Tongue (tissue), 2 donors: ENCODE data around the gene NUTM2E. TPM values are rescaled to one million over a fixed set of nuclear protein-coding genes. Genes with fewer than 3 reads are reported as not detected.
"Not testable (repeated sequence)": the region's sequence is repeated elsewhere in the genome, so short reads cannot be mapped to it uniquely, and the experiment has no call there.

Source experiments
- DNase-seq: peaks from one replicate; pipeline ENCODE4 v3.0.0-alpha.2; 2015
- total RNA-seq: library from RNA; depleted of rRNA; stranded (reverse); fragments of >200 nt; gene quantifications from one replicate; pipeline ENCODE4 v1.2.3, GENCODE V29; 2014

NUTM2E gene
- total RNA-seq = 0.41 TPM

GRCh38 chr10:79826496-79827215 lies at the start of gene NUTM2E:
Gene NUTM2E (plus strand): TSS chr10:79826739. CDS start chr10:79841741, 15,002 bp downstream.
- DNase-seq = peak; percentile 90

- DNase-seq = not testable (repeated sequence)
These were observed 48.5 kb upstream of the NUTM2E start for GRCh38 chr10:79777997-79778396.

DNA sequence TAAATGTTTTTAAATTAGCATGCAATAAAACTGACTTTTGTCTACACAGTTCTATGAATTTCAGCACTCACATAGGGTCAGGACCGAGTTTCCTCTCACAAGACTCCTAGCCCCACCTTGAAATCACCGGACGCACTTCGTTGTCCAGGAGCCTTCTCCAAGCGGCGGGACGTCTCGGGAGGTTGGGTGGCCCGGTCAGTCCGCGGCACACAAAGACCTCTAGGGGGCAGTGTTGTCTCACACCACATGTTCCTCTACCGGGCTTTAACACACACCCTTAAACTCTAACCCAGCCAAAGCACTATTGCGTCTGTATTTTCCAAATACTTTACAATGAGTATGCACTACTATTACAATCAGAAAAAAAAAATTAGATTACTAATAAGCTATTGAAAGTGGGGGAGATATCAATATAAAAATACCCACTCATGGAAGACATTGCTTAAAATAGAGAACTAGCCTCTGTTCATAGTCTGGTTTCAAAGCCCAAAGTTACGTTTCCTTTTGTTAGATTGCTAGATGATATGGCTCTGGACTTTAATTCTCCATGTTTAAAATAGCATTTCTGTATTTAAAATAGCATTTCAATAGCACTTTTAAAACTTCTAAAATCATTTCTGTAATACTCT lies 47.1 kb upstream of the NUTM2E start:
- DNase-seq = peak; percentile 81

- DNase-seq = not testable (repeated sequence)
These were observed 46.5 kb upstream of the NUTM2E start for GRCh38 chr10:79779992-79780391.

GRCh38 chr10:79781584-79781983 lies 45.0 kb upstream of the NUTM2E start:
- DNase-seq = not testable (repeated sequence)

DNA sequence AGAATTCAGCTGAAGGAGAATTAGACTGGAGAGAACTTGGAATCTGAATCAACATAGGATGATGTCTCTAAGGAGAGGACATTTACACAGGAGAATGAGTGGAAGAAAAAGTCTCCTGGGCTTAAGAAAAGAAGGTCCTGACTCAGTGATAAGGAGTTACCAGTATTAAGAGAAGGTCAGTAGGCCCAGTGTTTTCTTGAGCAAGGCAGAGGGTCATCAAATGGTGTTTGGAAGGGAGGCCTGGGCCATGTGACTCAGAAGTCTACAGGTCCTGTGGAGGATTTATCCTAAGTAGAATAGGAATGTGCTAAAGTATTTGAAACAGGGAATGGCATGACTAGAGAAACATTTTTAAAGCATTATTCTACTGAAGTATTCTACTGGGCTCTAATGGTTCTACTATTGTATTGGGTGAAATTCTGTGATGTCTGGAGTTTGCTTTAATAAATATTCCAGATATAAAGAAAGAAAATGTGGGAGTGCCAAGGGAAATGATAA lies 39.0 kb upstream of the NUTM2E start:
- not testable (repeated sequence) for DNase-seq

- not testable (repeated sequence) for DNase-seq
These were observed 37.2 kb upstream of the NUTM2E start for GRCh38 chr10:79789351-79789750.

DNA sequence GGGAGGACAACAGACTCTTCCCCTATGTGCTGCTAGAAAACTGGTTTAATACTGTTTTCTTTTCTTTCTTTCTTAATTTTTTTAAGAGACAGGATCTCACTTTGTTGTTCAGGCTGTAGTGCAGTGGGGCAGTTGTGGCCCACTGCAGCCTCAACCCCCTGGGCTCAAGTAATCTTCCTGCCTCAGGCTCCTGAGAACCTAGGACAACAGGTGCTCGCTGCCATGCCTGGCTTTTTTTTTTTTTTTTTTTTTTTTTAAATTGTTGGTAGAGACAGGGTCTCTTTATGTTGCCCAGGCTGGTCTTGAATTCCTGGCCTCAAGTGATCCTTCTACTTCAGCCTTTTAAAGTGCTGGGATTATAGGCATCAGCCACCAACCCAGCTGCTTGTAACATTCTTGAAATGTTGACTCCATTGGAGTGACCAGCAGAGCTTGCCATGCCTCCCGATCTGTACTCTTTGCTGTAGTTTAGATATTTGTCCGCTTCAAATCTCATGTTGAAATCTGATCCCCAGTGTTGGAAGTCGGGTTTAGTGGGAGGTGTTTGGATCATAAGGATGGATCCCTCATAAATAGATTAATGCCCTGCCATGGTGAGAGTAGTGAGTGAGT lies 34.5 kb upstream of the NUTM2E start:
- DNase-seq = peak; percentile 56

GRCh38 chr10:79799337-79799736 lies 27.2 kb upstream of the NUTM2E start:
- not testable (repeated sequence) for DNase-seq

GRCh38 chr10:79805857-79806256 lies 20.7 kb upstream of the NUTM2E start:
- DNase-seq = not testable (repeated sequence)

GRCh38 chr10:79811895-79812294 lies 14.6 kb upstream of the NUTM2E start:
- not testable (repeated sequence) for DNase-seq

GRCh38 chr10:79816290-79816689 lies 10.2 kb upstream of the NUTM2E start:
- DNase-seq = not testable (repeated sequence)

- DNase-seq = not testable (repeated sequence)
These were observed 3.2 kb upstream of the NUTM2E start for GRCh38 chr10:79823387-79823786.

GRCh38 chr10:79825587-79826011 lies 940 bp upstream of the NUTM2E start:
- DNase-seq = peak; percentile 7

DNA sequence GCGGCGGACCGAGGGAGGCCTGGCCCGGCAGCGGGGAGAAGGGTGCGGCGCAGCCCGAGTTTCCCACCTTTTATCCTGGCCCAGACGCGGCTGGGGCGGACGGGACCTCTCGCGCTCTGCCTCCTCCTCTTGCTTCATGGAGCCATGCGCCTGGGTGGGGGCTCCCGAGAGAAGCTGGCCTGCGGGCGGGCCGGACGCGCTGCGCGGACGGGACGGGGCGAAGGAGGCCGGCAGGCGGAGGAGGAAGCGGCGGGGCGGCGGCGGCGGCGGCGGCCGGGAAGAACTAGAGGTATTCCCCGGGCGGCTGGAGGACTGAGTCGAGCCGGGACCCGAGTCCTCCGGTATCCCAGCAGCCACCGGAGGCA lies 426 bp upstream of the NUTM2E start:
- DNase-seq = peak; percentile 15

GRCh38 chr10:79833833-79834232 lies 7.3 kb downstream of the NUTM2E start:
- DNase-seq = not testable (repeated sequence)

- DNase-seq = not testable (repeated sequence)
These were observed 9.4 kb downstream of the NUTM2E start for GRCh38 chr10:79835891-79836290.

DNA sequence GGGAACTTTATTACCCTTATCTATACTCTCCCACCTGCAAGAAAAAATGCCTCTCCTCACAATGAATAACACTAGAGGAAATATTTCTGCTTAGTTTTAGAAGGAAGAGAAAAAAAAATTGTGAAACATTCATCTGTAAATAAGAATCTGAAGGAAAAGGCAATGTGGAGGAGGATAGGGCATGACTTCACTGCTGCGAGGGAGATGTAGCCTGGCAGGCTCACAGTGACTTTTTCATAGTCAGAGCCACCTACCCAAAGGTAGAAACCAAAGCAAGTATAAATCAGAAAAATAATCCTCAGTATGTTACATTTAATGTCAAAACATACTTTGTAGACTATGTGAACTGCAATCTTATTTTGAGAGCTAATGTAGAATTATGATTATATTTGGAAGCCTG lies 10.4 kb downstream of the NUTM2E start:
- not testable (repeated sequence) for DNase-seq

DNA sequence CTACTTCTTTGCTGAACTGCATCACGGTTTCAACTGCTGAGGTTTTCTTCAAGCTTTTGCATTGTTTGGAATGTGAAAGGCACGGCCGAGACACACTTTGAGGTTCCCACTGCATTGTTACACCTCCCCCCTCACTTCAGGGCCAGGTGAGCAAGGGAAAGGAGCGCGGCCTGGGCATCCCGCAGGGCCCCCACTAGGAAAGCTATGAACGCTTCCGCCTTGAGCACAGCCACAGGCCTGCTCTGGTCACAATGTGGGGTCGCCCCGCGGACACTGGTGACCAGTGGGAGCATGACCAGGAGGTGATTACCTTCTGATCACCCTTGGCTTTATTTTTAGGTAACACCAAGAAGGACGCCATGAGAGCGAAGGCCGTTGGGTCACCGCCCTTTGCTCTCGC lies 11.9 kb downstream of the NUTM2E start:
- not testable (repeated sequence) for DNase-seq

DNA sequence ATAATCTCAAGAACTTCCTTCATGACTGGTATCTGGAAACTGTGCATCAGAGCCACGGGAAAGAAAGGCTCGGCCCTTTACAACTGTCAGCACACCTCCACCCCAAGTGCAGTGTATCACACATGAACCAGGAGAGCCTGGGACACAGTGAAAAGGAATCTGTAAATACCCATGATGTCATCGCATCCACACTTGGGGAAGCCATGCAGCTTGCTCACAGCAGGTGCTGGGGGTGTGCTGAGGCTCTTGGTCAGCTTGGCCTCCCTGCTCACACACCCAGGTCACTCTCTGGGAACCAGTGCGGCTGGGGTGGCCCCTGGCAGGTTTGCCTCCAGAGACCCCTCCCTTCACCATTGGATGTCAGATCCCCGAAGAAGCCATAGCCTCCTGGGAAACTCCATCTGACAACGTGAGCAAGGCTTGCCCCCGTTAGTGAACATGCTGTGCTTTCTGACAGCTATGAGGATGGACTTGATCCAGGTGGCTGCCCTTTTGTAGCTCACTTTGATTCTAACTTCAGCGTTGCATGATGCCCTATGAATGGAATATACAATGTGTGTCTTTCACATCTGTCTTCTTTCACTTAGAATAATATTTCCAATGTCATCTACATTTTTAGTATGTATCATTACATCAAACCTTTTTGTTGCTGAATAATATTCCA lies 26.8 kb downstream of the NUTM2E start:
- not testable (repeated sequence) for DNase-seq

- not testable (repeated sequence) for DNase-seq
These were observed 35.7 kb downstream of the NUTM2E start for GRCh38 chr10:79862269-79862668.

- not testable (repeated sequence) for DNase-seq
These were observed 36.3 kb downstream of the NUTM2E start for GRCh38 chr10:79862803-79863202.
